Hematopoietic multipotent progenitor cell treated with erythropoietin and hydrocortisone succinate and interleukin-3 and kit ligand, for 4 days (in vitro differentiated cells): ENCODE results near the gene URM1.
A peak's percentile ranks its signal among the peaks of the same experiment; 100 is the strongest.

Experiments used
- DNase-seq: peaks from one replicate; pipeline ENCODE4 v3.0.0-alpha.2; 2015

The URM1 gene

DNA sequence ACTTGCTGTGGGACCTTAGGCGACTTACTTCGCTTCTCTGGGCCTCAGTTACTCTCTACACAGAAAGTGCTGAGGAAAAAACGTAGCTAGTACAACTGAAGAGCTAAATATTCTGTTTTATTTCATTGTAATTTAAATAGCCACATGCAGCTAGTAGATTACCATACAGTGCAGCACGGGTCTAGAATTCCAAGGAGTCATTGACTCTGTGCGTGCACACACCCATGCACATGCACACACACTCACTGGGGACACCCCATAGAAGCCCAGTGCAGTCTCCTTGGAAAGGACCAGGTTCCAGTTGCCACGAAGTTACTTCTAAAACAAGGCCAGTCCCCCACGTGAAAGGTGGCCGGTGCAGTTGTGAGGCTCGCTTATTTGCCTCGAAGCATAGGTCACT is 17.0 kb downstream of the URM1 start:
- no peak for DNase-seq

DNA sequence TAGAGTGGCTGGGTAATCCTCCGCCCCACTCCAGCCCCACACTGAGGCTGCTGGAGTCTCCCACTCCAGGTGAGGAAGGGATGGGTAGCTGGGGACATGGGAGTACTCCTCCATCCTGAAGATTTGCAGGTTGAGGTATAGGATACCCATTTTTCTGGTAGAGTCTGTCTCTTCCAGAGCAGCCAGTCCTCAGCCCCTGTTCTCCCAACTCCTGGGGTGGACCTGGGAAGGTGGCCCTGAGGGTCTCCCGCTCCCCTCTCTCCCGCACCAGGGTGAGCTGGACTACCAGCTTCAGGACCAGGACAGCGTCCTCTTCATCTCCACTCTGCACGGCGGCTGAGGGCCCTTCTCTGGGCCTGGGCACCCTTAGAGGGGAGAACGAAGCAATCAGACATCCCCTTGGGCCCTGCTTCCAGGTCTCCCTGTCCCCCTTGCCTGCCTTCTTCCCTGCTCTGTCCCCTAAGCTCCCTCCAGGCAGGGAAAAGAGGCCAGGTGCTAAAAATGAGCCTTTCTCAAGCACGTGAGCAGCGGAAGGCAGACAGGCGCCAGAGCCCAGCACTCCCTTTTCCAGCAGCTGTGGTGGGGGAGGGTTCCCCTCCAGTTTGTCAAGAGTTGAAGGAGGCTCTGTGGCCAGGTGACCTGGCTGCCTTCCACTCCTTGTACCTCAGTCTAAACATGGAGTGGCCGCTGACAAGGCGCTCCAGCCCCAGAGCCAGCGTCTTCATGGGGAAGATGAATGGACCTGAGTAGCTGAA is 18.4 kb downstream of the URM1 start:
- no peak for DNase-seq

DNA sequence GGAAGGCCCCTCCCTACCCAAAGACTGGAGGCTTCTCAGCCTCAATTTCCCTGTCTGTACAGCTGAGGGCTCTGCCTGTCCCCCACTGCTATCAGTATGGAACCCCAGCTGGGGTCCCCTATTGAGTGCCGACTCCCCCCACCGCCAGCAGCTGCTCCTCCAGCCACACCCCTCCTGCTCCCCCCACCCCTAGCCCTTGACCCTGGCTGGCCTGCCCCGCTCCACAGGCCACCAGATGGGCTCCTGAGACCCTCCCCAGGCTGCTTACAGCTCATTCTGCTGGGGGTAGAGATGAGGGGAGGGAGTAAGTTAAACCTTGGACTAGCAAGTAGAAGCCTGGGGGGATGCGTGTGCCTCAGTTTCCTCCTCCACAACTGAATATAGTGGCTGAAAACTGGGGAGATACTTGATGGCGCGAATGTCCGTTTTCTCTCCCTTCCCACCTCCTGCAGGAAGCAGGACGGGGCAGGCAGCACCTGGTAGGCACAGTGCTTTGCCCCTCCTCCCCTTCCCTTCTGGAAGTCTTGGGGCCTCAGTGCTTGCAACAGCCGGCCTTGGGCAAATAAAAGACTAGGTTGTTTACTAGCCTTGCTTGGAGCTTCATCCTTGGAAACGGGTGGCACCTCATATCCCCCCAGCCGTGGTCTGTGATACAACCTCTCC is 19.1 kb downstream of the URM1 start:
- DNase-seq = no peak

DNA sequence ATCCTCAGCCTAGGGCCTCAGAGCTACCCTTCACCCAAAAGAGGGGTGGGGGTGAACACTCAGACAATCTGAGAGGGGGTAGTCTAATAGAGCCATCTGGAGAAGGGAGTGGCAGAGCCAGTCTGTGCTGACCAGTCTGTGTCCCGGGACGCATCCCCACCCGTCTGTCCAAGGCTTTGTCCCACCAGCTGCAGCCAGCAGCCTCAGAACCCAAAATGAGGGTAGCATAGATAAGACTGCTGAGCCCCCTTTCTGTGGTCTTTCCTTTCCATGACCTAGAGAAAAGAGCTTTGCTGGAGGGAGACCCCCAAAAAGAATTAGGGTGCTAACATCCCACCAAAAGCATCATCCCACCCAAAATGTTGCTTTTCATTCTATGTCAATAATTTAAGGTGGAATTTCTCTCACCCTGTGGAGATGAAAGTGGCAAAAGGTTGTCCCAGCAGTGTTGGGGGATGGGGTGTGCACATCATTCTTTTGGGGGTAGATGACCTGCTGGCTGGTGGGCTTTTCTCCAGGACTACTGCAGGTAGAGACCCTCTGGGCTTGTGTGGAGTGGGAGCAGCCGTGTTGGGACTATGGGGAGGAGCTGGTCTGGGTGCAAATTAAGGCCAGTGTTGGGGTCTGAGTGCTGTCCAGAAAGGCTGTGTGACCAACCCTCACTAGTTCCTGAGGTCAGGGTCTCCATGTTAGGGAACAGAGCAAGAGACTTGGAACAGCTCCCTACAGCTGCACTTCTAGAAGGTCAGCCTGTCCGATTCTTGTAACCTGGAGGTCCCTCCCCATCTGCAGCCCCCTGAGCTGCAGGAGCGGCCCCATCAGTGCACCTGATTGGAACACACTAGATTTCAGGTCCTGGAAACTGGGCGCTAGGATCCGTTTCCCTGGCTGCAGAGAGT is 19.9 kb downstream of the URM1 start:
- no peak for DNase-seq

DNA sequence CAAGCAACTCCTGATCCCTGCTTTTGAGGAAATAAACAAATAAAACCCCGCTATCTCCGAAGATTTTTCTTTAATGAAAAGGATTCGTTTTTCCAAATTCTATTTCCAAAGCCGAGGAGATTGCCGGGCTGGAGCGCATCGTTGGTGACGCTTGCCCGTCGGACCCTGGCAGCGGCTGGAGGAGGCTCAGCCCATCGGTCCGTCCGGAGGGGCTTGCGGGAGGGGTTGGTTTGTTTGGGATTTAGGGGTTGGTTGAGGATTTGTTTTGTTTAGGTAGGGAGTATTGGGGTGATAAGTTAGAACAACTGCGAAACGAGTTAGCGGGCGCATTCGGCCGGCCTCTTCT is 20.8 kb downstream of the URM1 start:
- DNase-seq = no peak

DNA sequence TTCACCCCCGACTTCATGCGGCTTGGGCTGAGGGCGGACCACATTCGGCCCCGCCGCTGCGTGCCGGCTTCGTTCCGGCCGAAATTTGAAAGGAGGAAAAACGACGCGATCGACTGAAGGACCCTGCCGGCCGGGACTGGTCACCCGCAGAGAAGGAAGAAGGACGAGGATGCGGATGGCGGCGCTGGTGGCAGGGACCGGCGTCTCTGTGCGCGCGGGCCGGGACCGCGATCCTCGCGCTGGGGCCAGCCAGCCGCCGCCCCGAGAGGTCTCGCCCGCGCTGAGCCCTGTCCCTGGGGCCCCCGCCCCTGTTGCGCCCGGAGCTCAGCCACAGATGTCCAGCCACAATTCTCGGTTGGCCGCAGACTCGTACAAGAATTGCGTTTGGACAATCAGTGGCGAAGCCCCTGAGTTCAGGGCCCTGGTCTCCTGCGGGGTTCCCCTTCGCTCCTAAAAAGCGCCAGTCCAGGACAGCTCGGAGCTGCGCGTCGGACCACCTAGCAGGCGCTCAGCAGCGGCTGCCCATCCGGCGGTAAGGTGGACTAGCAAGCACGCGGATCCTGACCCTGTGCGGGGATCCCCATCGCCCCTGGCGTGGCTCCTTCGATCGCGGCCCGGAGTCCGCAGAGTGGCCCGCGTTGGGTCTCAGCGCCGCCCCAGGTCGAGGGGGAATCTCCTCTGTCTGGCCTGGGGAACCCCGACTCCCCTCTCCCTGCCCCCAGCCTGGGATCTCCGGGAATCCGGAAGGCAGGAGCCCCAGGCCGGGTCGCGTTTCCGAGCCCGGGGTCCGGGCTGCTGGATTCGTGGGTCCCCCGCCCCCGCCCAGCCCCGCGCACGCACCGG is 21.3 kb downstream of the URM1 start:
- no peak for DNase-seq

DNA sequence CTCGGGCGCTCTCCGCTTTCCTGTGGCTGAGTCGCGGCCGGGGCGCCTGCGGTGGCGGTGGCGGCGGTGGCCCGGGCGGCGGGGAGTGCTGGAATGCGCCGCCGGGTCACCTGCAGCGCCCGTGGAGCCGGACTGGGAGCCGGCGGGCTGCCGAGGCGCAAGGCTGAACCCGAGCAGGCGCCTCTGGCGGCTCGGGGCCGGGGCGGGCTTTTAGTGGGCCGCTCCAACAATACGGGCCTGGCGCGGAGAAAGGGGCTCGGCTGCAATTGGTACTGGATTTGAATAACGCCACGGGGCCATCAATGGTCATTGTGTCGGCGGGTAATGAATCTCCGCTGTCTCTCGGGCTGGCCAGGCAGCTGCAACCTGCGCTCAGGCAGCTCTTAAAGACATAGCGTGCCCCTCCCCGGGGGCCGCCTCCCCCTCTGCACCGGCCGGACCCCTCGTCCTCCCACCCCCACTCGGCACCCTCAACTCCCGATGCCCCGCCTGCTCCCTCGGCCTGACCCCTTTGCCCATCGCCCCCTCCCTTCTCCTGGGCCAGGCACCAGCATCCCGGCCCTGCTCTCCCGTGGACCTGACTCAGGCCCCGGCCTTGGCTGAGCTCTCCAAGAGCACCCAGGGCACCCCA is 22.1 kb downstream of the URM1 start:
- DNase-seq = no peak

DNA sequence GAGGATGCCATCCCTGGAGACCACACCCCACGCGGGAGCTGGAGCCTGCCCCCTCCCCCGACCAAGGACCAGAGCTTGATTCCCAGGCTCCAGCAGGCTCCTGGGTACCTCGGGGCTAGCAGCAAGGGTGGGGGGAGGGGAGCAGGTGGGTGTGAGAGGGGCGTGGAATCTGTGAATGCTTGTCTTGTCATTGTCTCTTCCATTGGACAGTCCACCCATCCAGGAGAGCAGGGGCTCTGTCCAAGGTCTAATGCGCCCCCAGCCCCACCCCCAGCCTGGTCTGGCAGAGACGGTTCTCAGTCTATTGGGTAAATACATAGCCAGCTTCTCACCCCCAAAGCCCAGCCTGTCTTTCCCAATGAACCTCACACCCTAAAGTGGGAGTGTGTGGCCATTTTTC is 22.8 kb downstream of the URM1 start:
- DNase-seq = no peak

DNA sequence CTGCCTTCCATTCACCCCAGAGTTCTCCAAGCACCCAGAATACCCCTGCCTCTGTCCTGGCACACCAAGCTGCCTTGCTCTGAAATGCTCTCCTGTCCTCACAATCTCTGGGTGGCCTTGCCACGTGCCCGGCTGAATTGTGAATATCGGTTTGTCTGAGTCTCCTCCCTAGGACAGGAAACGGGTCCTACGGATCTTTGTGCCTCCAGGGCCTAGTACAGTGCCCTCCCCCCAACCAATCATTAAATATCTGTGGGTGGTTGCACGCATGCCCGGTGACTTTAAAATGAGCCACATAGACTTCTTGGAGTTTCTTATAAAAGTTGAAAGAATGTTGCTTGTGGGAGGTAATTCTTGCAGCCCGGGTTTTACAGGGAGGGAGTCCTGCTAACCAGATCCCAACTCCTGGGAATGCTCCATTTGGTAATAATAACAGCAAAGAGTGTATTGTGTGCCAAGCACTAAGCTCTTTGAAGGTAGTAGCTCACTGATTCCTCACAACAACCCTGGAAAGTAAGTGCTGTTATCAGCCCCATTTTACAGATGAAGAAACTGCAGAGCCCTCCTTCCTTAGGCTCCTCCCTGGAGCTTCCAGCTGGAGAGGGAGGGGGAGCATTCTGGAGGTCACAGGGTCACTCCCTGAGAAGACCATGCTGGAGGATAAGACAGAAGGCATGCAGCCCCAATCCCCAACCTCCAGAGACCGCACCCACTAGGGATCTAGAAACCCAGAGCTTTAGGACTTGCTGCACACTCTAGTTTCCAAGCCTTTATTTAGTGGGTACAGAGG is 23.4 kb downstream of the URM1 start:
- no peak for DNase-seq

DNA sequence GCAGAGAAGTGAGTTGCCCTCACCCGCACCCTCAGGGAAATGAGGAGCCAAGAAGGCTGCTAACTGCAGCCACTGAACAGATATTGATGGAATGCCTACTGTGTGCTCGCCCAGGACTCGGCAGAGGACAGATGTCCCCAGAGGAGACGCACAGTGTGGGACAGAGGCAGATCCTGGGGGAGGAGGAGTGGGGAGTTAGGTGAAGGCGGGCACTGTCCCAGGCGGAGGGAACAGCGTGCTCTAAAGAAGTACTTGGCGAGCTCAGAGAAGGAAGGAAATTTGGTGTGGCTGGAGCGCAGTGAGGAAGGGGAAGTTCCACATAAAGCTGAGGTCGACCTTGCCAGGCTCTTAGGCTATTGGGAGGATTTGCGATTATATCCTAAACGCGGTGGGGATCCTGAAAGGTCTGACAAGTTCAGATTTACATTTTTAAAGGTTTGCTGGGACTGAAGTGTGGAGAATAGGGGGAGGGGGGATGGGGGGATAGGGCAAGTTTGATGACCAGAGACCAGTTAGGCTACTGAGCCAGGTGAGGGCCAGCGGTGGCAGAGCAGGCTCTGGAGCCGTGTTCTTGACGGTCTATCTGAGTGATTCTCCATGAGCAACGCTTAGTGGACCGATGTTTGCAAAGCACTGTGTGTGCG is 25.9 kb downstream of the URM1 start:
- peak; percentile 58 for DNase-seq

DNA sequence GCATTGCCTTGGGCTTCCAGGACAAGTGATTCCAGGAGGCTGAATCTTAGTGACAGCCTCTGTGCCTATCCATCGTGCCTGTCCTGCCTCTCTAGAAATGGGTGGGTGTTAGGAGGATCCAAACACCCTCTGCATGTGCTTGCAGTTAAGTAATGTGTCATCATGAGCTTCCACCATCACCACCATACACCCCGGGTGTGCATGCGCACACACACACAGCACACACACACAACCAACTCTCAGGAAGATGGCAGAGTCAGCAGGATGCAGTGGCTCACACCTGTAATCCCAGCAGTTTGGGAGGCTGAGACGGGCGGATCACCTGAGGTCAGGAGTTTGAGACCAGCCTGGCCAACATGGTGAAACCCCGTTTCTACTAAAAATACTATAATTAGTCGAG is 26.7 kb downstream of the URM1 start:
- no peak for DNase-seq

DNA sequence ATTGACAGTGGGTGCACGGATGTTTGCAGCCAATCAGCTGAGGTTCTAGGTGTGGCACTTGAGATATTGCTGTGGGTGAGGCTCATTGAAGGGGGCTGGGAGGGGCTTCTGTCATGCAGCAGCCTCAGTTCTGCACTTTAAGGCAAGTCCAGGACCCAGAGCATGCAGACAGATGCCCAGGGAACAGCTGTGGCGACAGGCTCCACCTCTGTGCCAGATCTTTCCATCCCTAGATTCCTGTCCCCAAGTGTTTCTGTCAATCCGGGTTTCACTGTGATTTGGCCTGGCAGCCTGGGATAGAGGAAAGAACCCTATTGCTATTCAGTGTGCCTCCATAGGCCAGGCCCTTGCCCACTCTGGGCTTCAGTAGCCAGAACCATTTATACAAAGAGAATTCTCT is 28.7 kb downstream of the URM1 start:
- DNase-seq = no peak

DNA sequence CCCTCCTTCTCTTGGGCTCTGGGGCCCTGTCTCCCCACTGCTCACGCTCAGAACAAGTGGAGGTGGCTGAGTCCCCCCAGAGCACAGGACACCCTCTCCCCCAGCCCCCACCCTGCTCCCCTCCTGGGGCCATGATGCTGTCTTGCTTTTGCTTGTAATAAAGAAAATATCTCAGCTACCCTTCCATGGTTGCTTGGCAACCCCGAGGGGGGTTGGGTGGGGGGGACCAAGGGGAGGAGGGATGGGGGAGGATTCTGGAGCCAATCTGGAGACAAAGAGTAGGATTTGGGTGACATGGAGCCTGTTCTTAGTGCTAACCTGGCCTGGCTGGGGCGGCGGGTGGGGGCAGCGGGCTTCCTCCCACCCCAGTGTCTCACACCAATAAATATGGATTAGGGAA is 33.4 kb downstream of the URM1 start:
- no peak for DNase-seq

DNA sequence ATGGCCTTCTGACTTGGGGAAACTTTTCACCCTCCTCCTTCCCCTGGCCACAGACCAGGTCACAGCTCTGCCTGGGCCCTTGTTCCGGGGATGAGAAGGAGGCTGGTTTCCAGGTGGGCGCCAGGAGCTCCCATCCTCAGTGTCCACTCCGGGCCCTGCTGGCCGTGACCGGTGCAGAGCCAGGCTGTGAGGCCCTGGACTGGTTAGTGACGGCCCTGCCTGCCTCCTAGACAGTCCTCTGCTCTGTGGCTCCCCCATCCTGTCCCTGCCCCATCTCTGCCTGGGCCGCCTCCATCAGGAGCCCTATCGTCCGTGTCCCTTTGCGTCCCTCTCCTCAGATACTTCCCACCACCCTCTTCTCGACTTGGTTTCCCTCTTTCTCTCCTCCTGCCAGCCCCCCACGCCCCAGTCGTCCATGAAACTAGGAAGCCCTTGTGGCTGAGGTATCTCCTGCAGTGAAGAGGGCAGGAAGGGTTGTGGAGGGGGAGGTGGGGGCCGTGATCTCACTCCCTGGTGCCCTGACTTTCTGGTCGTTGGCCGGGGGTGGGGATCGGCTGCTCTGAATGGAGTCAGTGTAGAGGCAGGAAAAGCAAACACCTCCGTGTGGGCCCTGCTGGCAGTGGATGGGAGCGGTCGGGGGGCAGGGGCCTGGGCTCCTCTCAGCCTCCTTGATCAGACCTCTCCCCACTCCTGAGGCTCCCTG is 34.1 kb downstream of the URM1 start:
- no peak for DNase-seq

DNA sequence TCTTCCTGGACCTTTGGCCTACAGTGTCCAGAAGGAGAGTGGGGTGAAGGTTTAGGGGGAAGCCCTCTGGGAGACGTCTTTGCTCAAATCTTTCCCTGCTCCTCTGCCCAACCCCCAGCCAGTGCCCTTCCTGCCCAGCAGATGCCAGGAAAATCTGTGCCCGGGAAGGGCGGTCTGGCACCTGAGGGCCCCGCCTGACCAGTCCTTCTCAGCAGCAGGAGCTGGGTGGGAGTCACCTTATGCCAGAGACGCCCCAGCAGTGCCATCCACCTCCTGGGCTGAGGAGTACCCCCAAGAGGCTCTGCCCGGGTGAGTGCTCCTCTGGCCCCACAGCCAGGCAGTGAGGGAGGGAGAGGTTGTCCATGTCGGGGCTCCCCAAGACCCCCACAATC is 34.6 kb downstream of the URM1 start:
- DNase-seq = no peak

DNA sequence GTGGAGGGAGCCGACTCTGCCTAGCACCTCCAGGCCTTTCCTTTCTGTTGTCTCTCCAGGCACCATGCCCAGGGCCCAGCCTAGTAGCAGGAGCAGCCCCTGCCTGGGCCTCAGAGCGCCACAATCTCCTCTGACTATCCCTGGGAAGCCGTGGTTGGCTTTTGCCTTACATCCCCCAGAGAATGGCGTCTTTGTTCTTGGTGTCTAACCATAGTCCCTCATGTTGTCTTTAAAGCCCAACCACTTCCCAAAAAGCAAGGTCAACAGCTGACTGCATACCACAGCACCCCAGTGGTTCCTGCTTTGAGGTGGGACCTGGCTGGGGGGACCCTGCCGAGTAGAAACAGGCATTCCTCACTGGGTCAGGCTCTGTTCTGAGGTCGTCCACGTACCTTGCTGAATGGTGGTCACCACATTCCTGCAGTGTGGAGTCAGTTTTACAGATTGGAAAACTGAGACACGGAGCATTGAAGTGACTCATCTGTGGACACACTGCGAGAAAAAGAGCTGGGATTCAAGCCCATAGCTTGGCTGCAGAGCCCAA is 35.7 kb downstream of the URM1 start:
- DNase-seq = no peak

DNA sequence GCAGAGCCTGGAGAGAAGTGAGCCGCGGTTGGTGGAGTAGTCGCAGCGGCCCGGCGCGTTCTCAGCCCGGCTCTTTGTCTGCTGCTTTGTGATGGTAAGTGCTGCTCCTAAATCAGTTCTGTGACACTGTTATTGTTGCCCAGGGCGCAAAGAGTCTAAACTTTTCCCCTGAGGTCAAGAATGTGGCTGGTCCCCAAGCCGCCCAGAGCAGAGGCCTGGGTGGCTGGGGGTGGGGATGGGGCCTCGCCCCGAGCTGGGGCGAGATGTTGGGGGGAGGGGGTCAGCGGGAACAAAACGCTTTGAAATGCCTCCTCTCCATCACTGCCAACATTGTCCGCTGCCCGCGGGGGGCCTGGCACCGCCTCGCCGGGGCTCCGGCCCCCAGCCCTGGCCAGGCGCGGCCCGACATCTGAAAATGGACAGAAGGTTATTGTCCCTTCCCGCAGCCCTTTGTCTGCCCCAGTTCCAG is 37.8 kb downstream of the URM1 start:
- DNase-seq = no peak

DNA sequence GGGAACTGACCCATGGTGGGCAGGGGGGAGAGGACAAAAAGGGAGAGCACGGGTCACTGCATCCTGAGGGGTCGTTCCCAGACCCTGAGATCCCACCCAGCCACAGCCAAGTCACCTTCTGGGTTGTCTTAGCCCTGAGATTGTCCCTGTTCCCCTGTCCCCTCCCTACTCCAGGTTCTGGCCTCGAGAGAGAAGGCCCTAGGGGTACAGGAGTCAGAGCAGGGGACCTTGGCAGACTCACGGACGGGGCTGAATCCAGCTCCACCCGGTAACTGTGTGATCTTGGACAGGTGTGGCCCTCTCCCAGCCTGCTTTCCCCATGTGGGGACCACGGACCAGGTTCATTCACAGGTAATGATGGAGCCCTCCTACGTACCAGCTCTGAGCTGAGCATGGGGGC is 38.3 kb downstream of the URM1 start:
- DNase-seq = no peak

DNA sequence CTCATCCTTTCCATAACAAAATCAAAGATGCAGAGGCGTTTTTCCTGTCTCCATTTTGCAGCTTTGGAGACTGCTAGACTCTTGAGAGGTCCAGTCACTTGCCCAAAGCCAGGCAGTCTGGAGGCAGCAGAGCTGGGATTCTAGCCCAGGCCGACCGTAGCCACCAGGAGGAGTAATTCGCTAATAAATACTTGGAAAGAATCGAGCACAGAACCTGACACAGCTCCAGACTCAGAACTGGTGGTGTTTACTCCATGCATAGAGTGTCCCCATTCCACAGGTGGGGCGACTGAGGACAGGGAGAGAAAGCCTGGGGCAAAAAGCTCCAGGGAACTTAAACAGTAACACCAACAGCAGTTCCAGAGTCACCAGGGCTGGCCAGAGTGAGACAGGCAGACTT is 38.8 kb downstream of the URM1 start:
- peak; percentile 58 for DNase-seq
